GM21619 (cell line): ENCODE results near the gene EPB41.
"Not testable (repeated sequence)": the region's sequence is repeated elsewhere in the genome, so short reads cannot be mapped to it uniquely, and the experiment has no call there.

Experiments used
- ATAC-seq: cut with Tn5 transposase; IDR thresholded peaks from one replicate; pipeline ENCODE4 v1.9.1; 2021; ENCODE audit not compliant: unreplicated experiment

Gene EPB41

DNA sequence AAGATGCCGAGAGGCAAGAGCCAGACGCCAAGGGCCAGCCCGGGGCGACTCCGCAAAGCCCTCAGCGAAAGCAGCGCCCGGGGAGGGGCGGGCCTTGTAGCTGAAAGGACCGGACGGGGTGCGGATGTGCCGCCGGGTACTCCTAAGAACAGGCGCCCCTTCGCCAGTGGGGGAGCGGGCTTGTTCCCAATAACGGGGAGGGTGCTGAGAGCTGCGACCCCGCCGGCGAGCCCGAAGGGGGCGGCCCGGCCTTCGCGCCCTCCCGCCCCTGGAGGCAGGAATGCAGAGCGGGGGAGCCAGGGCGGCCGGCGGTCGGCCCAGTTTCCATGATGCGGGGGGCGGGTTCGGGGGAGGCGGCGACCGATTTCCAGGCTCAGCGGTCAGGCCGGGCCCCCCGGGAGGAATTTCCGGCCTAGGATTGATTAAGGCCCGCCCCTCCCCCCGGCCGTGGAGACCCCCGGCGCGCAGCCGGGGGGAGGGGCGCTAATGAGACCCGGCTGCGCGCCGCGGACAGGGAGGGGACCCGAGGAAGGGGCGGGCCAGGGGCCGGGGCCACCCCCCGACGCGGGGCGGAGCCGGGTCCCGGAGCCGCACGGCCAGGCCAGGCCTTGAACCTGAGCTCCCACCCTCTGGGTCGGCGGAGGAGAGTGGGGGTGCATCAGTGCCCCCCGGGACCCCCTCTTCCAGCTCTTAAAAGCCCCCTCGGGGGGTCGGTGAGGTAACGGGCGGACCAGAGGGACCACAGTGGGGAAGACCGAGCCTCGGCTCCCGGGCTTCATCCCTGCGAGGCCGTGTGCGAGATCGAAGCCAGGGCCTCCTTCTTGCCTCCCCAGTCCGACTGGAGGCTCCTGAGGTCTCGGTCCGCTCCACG lies 210.2 kb downstream of the EPB41 start:
- no peak for ATAC-seq

- ATAC-seq, result no peak
Measured at GRCh38 chr1:29125237-29125641, 210.9 kb downstream of the EPB41 start.

DNA sequence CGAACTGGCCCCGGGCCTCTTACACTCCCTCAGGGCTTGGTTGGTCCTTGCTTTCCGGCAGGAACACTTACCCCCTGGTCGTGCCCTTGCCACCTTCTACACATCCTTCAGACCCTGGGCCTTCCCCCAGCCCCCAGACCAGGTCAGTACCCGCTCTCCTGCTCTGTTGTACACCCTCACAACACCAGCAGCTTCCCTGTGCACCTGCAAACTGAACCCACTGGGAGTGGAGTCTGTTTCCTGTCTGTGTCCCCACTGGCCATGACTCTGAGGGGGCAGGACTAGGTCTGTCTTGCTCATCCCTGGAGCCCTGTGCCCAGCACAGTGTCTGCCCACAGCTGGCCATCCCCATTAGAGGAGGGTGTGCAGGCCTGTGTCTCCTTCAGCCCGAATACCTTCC lies 211.4 kb downstream of the EPB41 start:
- ATAC-seq, result no peak

DNA sequence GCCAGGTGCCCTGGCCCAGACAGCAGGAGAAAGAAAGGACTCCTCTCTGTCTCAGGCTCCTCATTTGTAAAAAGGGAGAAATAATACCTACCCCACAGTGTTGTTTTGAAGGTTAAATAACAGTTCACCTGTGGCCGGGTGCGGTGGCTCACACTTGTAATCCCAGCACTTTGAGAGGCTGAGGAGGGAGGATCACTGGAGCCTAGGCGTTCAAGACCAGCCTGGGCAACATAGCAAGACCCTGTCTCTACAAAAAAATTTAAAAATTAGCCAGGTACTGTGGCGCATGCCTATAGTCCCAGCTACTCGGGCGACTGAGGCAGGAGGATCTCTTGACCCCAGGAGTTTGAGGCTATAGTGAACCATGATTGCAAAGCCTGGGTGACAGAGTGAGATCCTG lies 211.8 kb downstream of the EPB41 start:
- ATAC-seq, result no peak

- ATAC-seq, result no peak
Measured at GRCh38 chr1:29128739-29129138, 214.4 kb downstream of the EPB41 start.

GRCh38 chr1:29129916-29130315 lies 215.5 kb downstream of the EPB41 start:
- ATAC-seq, result no peak

DNA sequence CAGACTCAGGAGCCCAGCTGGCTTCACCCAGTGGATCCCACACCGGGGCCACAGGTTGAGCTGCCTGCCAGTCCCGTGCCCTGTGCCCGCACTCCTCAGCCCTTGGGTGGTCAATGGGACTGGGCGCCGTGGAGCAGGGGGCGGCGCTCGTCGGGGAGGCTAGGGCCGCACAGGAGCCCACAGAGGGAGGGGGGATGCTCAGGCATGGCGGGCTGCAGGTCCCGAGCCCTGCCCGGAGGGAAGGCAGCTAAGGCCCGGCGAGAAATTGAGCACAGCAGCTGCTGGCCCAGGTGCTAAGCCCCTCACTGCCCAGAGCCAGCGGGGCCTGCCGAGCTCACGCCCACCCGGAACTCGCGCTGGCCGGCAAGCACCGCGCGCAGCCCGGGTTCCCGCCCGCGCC lies 216.7 kb downstream of the EPB41 start:
- not testable (repeated sequence) for ATAC-seq

DNA sequence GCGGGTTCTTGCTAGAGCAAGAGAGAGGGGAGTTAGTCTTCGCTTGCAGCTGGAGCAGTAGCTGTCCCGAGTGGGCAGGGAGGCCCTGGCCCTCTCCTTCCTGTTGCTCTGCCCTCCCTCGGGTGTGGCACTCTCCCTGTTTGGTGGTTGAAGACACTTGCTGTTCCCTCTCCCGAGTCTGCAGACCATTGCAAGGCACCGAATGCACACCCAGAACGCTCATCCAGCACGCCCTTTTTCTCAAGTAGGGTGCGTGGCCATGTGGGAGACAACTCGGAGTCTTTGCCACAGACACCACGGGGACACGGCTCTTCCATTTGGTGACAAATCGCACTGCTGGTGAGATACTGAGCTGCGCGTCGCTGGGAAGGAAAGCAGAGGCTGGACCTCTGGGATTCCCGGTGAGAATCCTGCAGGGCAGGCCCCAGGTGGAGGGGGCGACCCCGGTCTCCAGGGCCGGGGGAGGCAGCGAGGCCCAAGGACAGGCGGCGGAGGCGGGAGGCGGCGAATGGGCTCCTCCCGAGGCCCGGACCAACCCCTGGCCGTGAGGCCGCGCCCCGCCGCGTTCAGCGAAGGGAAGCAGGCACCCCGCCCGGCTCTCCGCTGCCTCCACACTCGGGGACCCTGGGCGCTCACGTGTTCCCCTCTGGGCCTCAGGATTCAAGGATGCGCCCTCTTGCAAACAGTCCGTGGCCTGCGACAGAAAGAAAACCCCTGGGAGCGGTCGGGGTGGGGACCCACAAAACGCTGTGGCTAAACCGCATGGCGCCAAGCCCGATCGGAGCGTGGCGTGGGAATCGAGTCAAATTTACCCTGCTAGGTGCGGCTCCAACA lies 219.7 kb downstream of the EPB41 start:
- no peak for ATAC-seq

- no peak for ATAC-seq
Measured at GRCh38 chr1:29134695-29135028, 220.3 kb downstream of the EPB41 start.

DNA sequence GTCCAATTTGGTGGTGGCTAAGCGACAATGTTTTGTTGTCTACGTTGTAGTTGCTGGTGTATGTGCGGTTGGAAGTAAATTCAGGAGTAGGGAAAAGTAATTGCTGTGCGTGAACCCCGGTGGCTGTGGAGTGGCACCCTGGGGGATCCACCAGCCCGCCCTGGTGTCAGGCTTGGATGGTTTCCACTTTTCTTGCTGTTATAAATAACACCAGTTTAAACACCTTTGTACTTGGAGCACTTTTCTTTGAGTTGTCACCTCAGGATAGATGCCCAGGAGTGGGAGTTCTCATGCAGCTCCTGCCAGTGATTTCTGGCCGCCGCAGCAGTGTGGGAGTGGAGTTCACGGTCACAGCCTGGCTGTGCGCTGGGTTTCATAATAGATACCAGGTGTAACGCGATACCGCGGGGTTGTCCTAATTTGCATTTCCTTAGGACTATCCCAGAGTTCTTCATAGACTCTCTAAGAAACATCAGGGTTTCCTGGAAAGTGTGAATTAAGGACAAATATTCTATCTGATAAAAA lies 222.1 kb downstream of the EPB41 start:
- ATAC-seq, result no peak

- no peak for ATAC-seq
Measured at GRCh38 chr1:29142714-29143113, 228.3 kb downstream of the EPB41 start.

- ATAC-seq, result no peak
Measured at GRCh38 chr1:29144178-29144577, 229.8 kb downstream of the EPB41 start.

DNA sequence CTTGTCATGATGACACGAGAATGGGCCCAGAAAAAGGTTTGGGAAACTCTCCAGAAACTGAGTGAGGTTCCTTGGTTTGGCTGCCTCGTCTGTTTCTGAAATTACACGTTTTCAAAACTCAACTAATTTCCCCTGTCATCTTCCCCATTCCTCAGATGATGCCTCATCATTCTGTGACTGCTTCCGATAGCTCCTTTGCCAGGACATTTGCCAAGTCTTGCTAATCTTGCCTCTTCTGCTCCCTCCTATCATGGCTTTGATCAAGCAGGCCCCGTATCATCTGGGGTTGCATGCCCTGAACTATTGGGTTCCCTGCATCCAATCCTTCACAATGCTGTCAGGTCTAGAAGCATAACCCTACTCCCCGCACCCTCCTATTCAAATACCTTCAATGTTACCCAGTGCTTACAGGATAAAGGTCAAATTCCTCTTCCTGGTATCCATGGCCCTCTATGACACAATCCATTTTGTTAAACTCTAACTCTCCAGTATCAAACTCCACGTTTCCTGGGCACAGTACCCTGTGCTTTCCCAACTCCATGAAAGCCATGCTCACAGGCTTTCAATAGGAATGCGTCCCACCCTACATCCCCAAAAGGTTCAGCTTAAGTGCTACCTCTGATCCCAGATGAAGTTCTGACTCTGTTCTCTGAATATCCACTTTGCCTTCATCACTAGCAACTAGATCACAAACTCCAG lies 231.5 kb downstream of the EPB41 start:
- ATAC-seq, result no peak

GRCh38 chr1:29148656-29149491 lies 234.5 kb downstream of the EPB41 start:
- ATAC-seq, result no peak

DNA sequence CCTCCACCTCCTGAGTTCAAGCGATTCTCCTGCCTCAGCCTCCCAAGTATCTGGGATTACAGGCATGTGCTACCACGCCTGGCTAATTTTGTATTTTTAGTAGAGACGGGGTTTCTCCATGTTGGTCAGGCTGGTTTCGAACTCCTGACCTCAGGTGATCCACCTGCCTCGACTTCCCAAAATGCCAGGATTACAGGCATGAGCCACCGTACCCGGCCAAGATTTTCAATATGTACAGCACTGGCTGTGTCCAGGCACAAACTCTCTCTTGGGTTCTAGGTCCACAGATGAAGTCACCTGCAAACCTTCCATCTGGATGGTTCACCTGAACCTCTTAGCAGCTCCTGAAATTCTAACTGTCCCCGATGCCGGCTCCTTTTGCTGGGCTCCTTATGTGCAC lies 236.0 kb downstream of the EPB41 start:
- not testable (repeated sequence) for ATAC-seq

GRCh38 chr1:29152046-29152805 lies 237.9 kb downstream of the EPB41 start:
- ATAC-seq, result no peak

DNA sequence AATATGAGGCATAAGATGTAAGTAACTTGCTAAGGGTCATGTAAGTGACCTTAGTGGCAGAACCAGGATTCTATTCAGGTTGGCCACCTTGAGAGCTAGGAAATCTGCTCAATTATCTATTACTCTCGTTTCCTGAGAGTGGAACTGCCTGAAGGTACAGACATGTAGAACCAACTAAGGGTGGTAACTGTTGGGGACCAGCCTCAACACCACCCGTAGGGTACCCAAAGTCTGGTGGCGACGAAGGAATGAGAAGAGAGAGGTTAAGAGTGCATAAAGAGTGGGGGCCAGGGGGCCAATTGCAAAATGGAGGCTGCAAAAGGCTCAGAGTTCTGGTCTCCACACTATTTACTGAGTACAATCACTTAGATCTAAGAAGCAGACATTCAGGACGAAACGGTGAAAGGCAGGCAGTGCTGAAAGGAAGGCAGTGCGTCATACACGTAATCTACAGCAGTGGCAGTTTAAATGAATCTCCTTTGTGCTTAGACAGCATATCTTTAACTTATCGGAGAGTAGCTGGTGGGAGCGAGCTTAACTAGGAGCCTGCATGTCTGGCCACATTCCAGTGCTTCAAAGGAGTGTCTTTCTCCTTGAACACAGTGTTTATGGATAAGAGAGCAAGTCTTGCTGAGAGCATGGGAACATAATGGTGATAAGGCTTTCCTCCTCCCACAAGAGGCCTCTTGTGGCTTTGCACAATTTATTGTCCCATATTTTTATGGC lies 242.3 kb downstream of the EPB41 start:
- ATAC-seq, result no peak

DNA sequence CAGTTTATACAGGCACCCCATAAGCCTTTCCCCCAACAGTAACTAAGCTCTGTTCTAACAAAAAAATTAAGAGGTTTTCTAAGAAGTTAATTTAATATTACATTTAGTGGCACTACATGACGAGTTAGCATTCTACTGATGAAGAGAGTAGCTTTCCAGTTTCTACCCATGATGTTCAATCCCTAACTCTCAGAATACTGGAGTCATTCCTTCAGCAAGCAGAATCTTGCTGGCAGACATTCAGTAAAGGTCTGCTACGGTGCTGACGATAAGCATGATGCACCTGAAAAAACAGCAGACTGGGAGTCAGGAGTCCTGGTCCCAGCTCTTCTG lies 242.9 kb downstream of the EPB41 start:
- no peak for ATAC-seq

GRCh38 chr1:29159773-29160172 lies 245.4 kb downstream of the EPB41 start:
- ATAC-seq, result no peak
